ENCODE results near the gene WEE2.

WEE2 gene

DNA sequence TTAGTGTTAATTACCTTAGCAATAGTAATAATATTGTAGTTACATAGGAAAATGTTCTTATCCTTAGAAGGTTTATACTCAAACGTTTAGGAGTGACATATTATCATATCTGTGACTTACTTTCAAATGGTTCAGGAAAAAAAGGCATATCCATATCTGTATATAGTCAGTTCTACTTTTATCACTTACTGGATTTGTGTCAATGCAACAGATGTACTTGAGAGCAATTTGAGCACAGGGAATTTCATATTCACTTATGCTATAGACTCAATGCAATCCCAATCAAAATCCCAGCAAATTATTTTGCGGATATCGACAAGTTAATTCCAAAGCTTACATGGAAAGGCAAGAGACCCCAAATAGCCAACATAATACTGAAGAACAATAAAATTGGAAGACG lies 16.2 kb upstream of the WEE2 start:
- DNase-seq, result no peak

DNA sequence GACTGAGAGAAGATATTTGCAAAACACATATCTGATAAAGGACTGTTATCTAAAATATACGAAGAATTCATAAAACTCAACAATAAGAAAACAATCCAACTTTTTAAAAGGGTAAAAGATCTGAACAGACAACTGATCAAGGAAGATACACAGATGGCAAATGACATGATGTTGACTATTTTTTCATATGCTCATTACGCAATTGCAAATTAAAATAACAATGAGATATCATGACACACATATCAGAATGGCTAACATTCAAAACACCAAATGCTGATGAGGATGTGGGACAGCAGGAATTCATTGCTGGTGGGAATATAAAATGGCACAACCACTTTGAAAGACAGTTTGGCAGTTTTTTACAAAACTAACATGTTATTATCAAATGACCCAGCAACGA lies 15.1 kb upstream of the WEE2 start:
- DNase-seq, result no peak

DNA sequence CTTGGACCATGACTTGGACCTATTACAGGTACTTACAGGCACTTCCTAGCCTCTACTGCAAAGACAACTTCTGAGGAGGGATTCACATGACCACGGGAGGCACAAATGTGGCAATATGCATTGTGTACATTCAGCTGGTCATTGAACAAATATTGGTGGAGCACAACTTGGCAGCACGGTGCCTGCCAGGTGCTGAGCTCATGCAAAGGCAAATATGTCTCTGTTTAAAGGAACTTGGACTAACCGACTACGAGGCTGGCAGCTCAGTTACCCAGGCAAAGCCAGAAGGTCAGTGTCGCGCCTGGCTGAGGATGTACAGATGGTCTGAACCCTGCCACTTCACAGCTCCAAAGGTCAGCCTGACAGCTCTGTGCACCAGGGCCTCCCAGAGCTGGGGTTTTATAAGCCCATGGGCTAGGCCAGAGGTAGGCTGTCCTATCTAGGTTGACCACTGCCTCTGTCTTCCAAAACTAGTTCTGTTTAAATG lies 12.3 kb upstream of the WEE2 start:
- DNase-seq, result no peak

DNA sequence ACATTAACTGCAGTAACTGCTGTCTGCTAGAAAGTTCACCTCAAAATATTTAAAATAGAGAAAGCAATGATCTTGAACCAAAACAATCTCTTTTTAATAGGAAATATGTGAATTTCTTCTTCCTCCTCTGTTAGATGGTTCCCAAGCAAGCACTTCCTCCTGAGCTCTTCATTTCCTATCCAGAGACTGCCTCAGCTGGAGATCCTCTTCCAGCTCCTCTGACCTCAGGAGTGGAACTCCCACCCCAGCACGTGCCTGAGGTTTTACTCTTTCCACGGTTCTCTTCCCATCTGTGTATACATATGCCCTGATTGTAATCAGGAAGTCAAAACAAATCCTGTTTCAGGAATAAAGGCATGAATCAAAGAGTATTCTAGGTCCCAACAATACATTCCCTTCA lies 11.8 kb upstream of the WEE2 start:
- no peak for DNase-seq

DNA sequence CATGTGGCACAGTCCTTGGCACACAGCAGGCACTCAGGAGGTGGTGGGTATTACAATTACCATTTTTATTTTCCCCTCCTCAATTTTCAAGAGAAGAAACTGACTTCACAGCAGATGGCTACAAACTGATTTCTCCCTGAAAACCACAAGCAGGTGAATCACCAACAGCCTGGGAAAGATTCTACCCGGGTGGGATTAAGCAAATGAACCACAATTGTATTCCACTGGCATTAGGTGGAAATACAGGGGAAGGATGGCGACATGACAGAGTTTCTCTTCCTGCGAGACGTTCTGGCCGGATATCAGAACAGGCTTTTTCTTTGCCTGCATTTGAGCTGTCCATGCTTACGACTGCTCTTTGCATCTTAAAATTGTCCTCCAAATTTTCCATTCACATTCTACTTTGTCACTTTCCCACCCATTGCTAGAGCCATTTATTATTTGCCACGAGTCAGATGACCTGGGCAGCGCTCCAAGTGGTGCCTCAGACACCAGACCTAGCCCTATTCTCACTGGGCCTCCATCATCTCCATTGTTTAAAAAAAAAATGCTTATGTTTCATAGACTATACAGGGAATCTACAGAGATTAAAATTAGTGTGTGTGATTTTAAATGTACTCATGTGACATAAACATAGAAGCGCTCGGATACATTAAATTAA lies 10.8 kb upstream of the WEE2 start:
- DNase-seq, result no peak

DNA sequence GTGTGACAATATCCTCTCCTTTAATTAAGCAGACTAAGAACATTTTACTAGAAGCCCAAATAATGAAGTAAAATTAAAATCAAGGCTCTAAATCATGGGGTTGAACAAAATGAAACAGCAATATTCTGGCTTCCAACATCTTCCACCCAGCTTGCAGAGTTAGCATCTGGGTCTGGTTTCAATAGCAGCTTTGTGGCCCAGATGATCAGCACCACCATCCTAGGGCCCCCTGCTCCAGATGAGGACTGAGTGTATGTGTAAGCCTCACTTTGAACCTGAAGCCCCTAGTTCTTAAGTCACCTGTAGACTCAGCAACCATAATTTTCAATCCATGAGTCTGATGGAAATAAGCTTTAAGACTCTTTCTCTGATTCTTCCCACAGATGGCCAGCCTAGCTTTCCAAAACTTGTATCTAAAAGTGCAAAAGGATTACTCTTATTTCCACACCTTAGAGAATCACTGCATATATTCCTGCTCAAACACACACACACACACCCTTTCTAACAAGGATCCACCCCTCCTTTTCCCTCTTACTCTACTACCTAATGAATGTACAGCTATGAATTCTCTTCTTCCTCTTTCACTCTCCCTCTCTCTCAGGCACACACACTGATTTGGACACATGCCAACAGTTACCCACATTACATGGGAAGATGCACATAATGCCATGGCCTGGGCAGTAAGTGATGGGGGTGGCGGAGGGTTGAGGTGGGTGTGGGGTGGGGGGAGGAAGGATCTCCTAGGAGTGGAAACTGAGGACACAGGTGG lies 9.7 kb upstream of the WEE2 start:
- DNase-seq, result no peak

DNA sequence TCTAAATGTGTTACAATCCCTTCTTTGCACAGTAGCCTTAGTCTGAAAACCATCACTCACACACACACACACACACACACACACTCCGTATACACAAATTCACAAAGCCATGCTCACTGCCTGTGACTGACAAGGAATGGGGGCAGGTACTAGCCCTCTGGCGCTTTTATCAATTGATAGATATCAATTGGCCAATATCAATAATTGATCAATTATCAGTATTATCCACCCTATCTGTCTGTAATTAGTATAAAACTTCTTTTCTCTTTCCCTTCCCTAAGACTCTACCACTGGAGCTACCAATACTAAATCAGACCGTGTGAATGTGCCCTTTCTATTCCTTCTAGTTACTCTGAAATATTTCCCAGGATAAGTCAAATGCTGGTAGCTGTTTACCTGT lies 8.3 kb upstream of the WEE2 start:
- DNase-seq, result no peak

DNA sequence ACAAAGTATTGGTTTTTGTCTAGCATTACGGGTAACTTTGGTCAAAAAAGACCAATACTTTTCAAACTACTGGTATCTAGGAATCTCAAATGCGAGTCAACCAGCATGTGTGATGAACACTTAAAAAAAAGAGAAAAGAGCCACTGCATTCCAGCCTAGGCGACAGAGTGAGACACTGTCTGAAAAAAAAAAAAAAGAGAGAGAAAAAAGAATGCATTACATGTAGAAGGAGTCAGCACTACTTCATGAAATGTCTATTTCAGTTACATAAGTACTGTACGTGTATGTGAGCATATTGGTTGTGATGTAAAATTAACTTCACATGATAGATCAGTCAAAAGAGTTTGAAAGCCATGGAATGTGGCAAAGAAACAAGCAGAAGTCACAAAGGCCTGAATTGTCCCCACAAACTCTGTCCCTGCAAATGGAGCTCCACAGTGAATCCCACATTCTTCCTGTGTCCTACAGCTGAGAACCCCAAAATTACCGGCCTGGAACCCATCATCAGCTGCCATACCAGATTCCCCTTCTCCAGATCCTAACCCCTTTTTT lies 7.8 kb upstream of the WEE2 start:
- DNase-seq, result no peak

DNA sequence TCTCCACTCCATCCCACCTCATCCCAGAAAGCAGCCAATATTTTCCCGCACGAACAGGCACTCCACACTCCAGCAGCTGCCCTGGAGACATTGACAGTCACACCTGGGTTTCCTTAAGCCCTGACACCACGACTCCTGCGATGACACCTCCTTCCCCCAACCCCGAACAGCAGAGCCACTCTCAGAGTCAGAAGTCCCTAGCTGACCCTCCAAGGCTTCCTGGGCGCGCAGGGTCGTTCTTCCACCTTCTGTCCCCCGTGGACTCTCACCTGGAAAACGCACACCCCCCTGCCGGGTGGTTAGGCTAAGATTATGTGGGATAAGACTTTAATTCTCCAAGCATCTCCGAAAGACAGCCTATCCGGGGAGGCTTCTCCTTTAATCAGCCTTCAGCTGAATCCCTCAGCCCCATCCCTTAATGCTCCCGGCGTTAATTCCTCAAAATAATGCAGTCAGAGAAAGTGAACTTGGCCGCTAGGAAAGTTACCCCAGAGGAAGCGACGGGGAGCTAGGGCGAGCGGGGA lies 7.2 kb upstream of the WEE2 start:
- DNase-seq, result peak; percentile 6

DNA sequence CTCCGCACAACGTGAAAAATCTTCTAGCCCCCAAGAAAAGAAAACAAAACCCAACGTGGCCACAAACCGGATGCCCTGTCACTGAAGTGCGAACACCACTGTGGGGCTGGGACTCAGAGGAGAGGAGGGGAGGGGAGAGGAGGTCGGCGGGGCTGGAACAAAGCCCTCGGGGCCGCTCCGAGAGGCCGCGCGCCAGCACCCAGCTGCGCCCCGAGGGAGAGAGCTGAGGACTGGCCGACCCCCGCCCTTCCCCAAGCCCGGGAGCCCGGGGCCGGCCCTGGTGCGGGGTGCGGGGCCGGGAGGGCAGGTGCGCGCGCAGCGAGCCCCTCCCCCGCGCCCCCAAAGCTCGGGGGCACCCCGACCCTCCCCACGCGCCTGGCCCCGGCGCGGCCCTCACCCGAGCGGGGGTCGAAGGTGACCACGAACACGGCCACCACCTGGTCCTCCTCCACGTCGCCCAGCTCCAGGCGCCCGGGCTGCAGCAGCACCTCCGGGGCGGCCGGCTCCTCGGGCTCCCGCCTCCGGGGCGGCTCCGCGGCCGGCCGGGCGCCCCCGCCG lies 6.6 kb upstream of the WEE2 start:
- peak; percentile 50 for DNase-seq

DNA sequence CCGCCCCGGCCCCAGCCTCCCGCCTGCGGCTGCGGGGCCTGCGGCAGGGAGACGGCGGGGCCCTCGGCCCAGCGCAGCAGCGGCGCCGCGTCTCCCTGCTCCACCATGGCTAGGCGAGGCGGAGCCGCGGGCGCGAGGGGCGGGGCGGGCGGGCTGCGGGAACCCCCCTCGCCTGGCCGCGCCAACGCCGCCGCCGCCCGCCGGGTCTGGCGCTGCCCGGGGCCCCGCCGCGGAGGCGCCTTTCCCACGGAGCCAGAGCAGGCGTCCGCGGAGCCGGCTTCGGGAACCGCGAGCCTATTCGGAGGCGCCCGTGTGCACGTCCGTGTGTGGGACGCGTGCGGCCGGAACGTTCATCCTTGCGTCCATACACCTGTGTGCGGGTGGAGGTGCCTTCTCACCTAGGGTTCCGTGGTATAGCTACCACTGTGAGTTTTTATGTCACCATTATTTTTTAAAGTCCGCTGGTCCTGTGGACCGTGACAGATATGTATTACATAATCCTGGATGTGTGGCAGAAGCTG lies 6.0 kb upstream of the WEE2 start, which contains the start of gene DENND11:
TSS of gene DENND11 (minus strand) at position 120 of the 521 bp plus-strand sequence. CDS start at position 107, 13 bp downstream.
- peak; percentile 61 for DNase-seq

DNA sequence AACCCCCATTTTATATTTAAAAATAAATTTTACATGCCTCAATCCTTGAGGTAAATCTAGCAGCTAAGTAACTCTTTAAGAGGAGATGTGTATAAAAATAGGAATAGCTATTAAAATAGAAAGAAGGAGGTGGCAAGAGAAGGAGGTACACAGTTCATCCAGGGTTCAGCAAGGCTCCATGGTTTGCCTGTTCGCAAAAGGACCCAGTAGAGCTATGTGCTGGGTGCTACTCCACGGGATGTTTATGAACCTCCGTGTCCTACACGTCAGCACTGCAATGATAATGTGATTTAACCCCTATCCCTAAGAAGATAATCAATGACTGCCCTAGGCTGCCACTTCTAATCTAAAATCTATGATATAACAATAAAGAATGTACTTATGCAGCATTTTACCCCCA lies 5.3 kb upstream of the WEE2 start:
- no peak for DNase-seq

DNA sequence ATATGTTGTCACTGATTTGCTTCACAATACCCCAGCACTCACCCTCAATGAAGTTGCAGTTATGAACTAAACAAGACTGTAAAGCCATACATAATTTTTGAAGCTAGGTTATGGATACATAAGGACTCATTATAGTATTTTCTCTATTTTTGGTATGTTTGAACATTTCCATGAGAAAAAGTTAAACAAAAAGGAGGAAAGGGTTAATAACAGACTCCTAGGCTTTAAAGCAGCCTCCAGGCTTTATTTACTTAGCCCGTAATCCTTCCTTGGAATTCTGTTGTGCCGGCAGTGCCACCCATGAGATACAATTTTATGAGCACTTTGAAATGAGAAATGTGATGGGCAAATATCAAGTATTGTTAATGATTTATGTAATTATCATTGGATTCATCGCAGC lies 4.0 kb upstream of the WEE2 start:
- no peak for DNase-seq

DNA sequence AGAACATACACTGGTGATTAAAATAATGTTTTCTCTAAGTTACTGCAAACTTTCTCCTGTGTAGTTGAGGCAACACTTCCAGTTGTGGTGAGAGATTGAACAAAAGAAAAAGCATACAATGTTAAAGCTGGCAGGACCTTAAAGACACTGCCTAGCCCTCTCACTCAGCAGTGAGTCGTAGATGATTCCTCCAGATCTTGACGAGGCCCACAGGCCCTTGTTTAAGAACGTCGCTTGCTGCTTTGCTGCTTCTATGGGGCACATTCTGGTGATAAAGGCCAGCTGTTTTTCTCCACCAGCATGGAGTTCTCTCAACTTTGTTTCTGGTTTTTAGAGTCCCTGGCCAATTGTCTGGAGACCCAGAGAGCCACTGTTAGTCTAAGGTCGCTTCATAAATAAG lies 3.4 kb upstream of the WEE2 start:
- DNase-seq, result no peak

DNA sequence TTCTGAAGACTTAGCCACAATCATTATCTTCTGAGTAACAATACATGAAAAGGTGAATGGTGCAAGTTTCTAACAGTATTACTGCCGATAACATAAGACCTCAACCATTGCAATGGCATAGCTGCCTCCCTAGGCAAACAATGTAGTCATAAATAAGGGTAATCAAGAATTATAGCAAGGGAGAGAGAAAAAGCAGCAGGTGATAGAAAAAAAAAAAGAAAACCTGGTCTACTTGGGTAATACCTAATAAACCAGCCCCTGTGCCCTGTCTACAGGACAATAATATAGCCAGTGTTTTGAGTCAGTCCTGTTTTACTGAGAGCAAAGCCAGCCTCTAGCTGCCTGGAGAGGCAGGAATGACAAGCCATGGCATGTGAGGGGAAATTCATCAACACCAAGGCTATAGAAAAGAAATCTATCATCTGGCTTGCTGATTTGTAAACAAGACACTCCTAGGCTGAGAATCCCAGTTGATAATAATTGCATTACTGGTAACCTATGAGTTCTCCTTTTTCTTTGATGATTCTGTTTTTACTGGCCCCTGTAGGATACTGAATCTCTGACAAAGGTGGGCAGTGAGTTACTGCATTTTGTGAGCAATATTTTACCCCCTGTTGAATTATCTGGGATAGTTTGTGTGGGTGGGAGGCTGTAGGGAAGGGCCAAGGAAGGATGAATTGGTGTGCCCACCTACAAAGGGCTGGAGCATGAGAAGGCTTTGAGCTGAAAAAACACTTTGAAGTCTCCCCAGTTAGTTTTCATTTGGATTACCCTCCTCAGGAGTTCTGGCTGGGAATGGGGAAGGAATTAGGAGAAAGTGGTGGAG lies 1.7 kb upstream of the WEE2 start:
- peak; percentile 79 for DNase-seq

DNA sequence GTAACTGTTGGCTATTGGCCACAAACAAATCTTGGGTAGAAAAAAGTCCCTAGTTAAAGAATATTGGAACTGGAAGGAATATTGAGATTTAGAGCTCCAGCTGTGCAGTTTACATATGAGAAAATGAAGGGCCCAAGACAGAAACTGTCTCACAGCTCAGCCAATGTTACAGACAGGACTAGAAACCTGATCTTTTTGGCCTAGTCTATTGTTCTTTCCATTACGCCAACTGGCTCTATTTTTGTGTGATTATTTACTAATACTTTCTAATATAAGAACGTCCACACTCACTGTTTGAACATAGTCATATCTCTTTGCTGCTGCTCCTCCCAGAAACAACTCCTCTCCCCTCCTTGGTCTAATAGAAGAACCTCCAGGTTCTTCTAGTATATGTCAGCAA lies 1.2 kb downstream of the WEE2 start:
- no peak for DNase-seq

DNA sequence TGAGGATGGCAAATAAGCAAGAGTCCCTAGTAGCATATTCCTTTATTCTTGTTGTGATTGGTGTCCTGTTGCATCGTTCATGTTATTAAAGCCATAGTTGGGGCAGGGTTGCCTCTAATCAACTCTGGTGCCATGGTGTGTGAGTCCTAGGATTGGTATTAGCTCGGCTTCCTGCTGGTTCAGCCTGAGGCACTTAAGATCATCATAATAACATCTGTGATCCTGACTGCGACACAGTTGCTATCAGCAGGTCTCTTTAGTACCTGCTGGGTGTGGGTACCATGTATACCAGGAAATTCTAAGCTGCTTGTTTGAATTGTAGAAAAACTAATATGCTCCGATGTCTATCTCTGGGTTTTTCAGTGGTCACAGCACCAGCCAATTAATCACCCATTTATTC lies 1.6 kb downstream of the WEE2 start:
- no peak for DNase-seq

DNA sequence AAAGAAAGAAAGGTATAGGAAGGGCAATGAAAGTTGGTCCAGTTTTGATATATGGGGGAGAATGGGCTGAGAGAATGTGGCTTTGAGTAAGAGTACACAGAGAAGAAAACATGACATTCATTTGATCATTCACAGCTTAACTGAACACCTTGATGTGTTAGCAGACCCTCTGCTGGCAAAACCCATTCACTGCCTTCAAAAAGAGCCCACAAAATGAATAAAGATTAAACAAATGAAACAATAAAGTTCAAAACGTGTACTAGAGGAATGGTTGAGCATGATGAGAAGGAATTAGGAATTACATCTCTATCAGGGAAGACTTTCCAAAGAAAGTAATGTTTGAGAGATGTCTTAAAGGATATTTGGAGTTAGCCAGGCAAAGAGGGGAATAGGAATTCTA lies 2.1 kb downstream of the WEE2 start:
- no peak for DNase-seq

DNA sequence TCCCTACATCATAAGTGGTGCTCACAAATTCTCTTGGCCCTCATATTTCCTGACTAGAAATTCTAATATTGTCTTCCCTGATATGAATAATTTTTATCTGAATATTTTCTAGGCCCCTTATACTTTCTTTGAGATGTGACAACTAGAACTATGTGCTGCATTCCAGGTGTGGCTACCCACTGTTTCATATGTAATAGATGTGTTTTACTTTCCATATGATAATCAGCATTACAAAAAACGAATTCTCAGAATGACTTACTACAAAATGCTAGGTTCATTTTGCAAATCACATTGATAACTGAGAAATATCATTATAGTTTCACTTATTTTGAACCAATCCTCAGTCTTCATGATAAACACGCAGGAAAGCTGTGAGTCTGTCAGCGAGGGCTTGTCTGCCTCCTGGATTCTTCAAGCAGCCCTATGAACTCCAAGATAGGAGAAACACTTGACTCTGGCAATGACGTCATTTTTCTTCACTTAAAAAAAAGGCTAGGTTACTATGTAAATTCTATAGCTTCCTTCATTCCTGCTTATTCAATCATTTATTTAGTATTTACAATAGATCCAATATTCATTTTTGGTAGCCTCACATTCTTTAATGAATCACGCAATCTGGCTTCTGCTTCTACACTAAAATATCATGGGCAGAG lies 4.6 kb downstream of the WEE2 start:
- DNase-seq, result no peak

DNA sequence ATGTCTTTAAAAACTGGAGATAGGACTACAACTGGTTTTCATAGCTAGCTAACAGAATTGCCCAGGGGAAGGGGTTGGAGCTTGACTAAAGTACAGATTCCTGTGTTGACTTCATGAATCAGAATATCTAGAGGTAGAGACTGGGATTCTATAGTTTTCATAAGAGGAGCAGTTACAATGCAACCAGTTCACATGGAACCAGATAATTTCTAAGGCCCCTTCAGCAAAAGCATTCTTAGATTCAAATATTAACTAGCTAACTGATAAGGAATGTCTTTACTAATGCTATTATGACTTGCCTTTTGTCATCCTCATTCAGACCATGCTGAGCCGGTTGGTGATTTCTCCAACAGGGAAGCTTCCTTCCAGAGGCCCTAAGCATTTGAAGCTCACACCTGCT lies 5.7 kb downstream of the WEE2 start:
- no peak for DNase-seq

DNA sequence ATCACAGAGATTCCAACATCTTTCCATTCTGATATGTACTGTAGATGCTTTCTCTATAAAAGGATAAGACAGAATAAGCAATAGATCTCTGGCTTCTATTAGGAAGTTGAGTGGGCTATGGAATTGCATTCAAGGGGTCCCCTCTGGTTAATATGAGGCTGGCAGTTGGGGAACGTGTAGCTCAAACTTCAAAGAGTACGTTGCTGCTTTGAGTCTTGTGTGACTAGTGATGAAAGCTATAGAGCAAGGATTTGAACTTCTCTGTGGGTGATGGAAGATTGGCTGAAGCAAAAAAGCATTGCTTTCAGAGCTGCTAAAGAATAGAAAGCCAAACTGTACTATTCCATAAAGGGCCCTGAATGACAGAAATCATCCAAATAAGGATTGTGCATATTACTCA lies 6.4 kb downstream of the WEE2 start:
- DNase-seq, result no peak

DNA sequence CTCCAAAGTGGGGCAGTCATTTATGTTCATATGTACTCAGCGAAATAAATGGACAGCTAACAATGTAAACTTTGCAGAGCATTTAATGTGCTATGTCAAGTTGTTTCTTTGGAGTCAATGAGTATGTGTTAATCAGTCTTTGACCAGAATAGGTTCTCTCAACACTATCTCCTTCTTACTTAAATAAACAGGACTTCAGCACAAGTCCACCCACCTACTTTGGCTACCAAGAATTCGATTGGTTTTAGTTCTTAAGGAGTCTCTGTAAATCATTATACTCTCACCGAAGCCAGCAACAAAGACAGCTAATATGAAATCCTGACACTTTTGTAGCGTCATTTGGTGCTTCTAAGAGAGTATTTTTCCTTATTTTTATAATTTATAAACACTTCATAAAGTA lies 6.9 kb downstream of the WEE2 start:
- DNase-seq, result no peak

Measured in NCI-H1105 treated with DMSO at 0.1 percent for 48 hours (cell line).